Neural cell (in vitro differentiated cells): ENCODE measurements around the gene RMRP.
"Not testable (repeated sequence)": the region's sequence is repeated elsewhere in the genome, so short reads cannot be mapped to it uniquely, and the experiment has no call there.

Experiments used
- EZH2 ChIP-seq: fragments of 200-600, 300-800 bp; shearing (Covaris generic), sonication (generic); IDR thresholded peaks from 2 replicates; pipeline ENCODE4 v1.6.1; 2014; ENCODE audit warnings: antibody characterized with exemption, low read length, borderline replicate concordance, mild to moderate bottlenecking; ENCODE audit not compliant: insufficient read depth, poor library complexity, severe bottlenecking
- RAD21 ChIP-seq: fragments of 450-650 bp; conservative IDR thresholded peaks from 2 replicates; pipeline ENCODE4 v1.6.1; 2014; ENCODE audit warnings: antibody characterized with exemption, mild to moderate bottlenecking, moderate library complexity
- REST ChIP-seq: IDR thresholded peaks from 2 replicates; pipeline ENCODE4 v1.6.1; 2012; ENCODE audit warnings: borderline replicate concordance
- TF ChIP-seq, protein P1 (sequence below): fragments of 450-650 bp; IDR thresholded peaks from 2 replicates; pipeline ENCODE4 v1.5.1; 2014; ENCODE audit warnings: antibody characterized with exemption, mild to moderate bottlenecking, moderate library complexity; ENCODE audit not compliant: poor library complexity, severe bottlenecking

- TF ChIP-seq, protein P1, sequence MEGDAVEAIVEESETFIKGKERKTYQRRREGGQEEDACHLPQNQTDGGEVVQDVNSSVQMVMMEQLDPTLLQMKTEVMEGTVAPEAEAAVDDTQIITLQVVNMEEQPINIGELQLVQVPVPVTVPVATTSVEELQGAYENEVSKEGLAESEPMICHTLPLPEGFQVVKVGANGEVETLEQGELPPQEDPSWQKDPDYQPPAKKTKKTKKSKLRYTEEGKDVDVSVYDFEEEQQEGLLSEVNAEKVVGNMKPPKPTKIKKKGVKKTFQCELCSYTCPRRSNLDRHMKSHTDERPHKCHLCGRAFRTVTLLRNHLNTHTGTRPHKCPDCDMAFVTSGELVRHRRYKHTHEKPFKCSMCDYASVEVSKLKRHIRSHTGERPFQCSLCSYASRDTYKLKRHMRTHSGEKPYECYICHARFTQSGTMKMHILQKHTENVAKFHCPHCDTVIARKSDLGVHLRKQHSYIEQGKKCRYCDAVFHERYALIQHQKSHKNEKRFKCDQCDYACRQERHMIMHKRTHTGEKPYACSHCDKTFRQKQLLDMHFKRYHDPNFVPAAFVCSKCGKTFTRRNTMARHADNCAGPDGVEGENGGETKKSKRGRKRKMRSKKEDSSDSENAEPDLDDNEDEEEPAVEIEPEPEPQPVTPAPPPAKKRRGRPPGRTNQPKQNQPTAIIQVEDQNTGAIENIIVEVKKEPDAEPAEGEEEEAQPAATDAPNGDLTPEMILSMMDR: not testable (repeated sequence)
- not testable (repeated sequence) for TF ChIP-seq EZH2, REST, RAD21
Measured at GRCh38 chr9:35640431-35640830, 17.4 kb downstream of the RMRP start.
